ENCODE data around the gene TMC2.

The TMC2 gene

GRCh38 chr20:2527762-2528161, 8.6 kb upstream of the TMC2 start:
- DNase-seq = no peak

GRCh38 chr20:2528671-2529271, 7.6 kb upstream of the TMC2 start:
- DNase-seq = no peak

GRCh38 chr20:2533118-2533517, 3.3 kb upstream of the TMC2 start:
- DNase-seq = no peak

- DNase-seq = no peak
Measured at GRCh38 chr20:2535711-2536559, 438 bp upstream of the TMC2 start.

GRCh38 chr20:2537101-2537500, 728 bp downstream of the TMC2 start:
- DNase-seq = no peak

- no peak for DNase-seq
Measured at GRCh38 chr20:2538356-2538755, 2.0 kb downstream of the TMC2 start.

- DNase-seq = no peak
Measured at GRCh38 chr20:2538931-2539720, 2.8 kb downstream of the TMC2 start.

- no peak for DNase-seq
Measured at GRCh38 chr20:2541940-2542339, 5.6 kb downstream of the TMC2 start.

GRCh38 chr20:2542361-2542760, 6.0 kb downstream of the TMC2 start:
- no peak for DNase-seq

GRCh38 chr20:2544211-2544610, 7.8 kb downstream of the TMC2 start:
- no peak for DNase-seq

GRCh38 chr20:2545594-2545993, 9.2 kb downstream of the TMC2 start:
- no peak for DNase-seq

GRCh38 chr20:2557873-2558580, 21.7 kb downstream of the TMC2 start:
- DNase-seq = no peak

- DNase-seq = no peak
Measured at GRCh38 chr20:2558581-2559278, 22.4 kb downstream of the TMC2 start.

- no peak for DNase-seq
Measured at GRCh38 chr20:2559279-2559626, 22.9 kb downstream of the TMC2 start.

GRCh38 chr20:2559651-2560050, 23.3 kb downstream of the TMC2 start:
- DNase-seq = no peak

- no peak for DNase-seq
Measured at GRCh38 chr20:2563116-2563515, 26.7 kb downstream of the TMC2 start.

GRCh38 chr20:2564406-2564805, 28.0 kb downstream of the TMC2 start:
- no peak for DNase-seq

GRCh38 chr20:2575682-2576081, 39.3 kb downstream of the TMC2 start:
- DNase-seq = no peak

- no peak for DNase-seq
Measured at GRCh38 chr20:2576317-2576727, 39.9 kb downstream of the TMC2 start.

- no peak for DNase-seq
Measured at GRCh38 chr20:2578475-2579192, 42.3 kb downstream of the TMC2 start.

GRCh38 chr20:2585811-2586210, 49.4 kb downstream of the TMC2 start:
- no peak for DNase-seq

- DNase-seq = no peak
Measured at GRCh38 chr20:2593756-2594155, 57.4 kb downstream of the TMC2 start.

All from activated naive CD4-positive, alpha-beta T cell treated with Interleukin-2 at 50 U/mL for 16 hours (primary cell).